ENCODE data around the gene SMAD6.

GRCh38 chr15:66726386-66726785 lies 24.4 kb downstream of the SMAD6 start:
- TF ChIP-seq EZH2 (IDR thresholded peaks at IDR 0.05; ENCODE audit: insufficient read depth, poor library complexity, severe bottlenecking), result no peak
- TF ChIP-seq EZH2phosphoT487 (IDR thresholded peaks at IDR 0.05; ENCODE audit: insufficient read depth, low read depth), result no peak
